ENCODE measurements around the gene ITGB2.

ITGB2 gene

DNA sequence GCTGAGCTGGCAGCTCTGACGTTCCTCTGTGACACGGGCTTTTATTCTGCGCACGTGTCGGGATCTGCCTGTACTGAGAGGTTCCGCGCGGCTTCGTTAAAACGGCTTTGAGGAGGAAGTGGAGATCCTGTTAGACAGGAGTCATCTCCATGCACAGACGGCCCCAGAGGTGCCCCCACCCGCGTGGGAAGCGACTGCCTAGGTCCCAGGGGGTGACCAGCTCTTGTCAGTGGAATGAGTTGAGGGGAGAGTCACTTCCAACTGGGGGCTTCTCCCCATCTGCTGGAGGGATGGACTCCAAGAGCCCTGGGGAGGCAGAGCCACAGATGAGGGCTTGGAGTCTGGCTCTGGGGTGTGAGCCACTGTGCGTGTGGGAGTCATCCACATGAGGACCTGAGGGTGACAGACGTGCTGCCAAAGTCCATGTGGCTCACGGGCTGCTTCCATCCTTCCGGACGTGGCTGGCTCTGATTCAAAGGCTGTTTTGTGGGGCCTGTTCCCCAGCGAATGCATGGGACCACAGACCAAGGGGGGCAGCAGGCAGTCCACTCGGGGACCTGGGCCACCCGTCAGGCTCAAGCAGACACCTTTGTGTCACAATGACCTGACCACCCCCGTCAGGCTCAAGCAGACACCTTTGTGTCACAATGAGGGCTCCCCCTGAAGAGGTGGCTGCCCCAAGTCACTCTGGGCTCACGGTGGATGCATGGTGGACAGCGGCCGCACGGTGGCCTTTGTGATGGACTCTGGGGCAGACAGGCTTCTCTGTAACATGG, 74.0 kb downstream of the ITGB2 start:
- H3K4me1 ChIP-seq (ENCODE audit: control insufficient read depth, insufficient read depth, low read length, poor library complexity, severe bottlenecking) = peaks cover 16% of the 10 kb centered on the region

DNA sequence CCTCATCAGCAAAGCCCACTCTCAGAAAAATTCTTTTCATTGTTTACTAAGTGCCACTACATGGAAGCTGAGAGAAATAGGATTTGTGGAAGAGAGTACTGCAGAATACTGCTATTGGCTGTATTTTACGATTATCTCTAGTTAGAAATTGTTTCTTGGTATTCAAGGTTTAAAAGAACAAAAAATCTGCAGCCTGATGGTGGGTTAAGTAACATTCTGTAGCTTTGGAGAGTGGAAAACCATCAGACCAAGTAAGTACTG, 74.5 kb downstream of the ITGB2 start:
- DNase-seq = no peak
- H3K4me1 ChIP-seq (ENCODE audit: control insufficient read depth, insufficient read depth, low read length, poor library complexity, severe bottlenecking) = peaks cover 16% of the 10 kb centered on the region
- peaks cover 17% of the 10 kb centered on the region for H3K36me3 ChIP-seq (ENCODE audit: control insufficient read depth, insufficient read depth, low read length)
- peak overlapping the region; percentile 11 for H3K27ac ChIP-seq (ENCODE audit: insufficient read depth, low read length, poor library complexity, severe bottlenecking)
- H3K4me3 ChIP-seq (ENCODE audit: insufficient read depth, low read depth, low read length, poor library complexity, severe bottlenecking) = peak overlapping the region; percentile 45
- H3K27me3 ChIP-seq (replicated peaks; ENCODE audit: control insufficient read depth, insufficient read depth, low read length, poor library complexity, severe bottlenecking) = no peaks in the 10 kb centered on the region
- H3K9me3 ChIP-seq (ENCODE audit: control insufficient read depth, low read length) = no peaks in the 10 kb centered on the region

More for the DNA sequence above, 74.0 kb downstream of the ITGB2 start:
- Histone ChIP-seq H3K36me3 (ENCODE audit: control insufficient read depth, insufficient read depth, low read length) (peaks cover 17% of the 10 kb centered on the region), H3K27ac (ENCODE audit: insufficient read depth, low read length, poor library complexity, severe bottlenecking) (no peak overlapping the region), H3K9me3 (ENCODE audit: control insufficient read depth, low read length) (no peaks in the 10 kb centered on the region), H3K4me3 (ENCODE audit: insufficient read depth, low read depth, low read length, poor library complexity, severe bottlenecking) (no peak overlapping the region), H3K27me3 (replicated peaks; ENCODE audit: control insufficient read depth, insufficient read depth, low read length, poor library complexity, severe bottlenecking) (no peaks in the 10 kb centered on the region)
- DNase-seq = no peak

DNA sequence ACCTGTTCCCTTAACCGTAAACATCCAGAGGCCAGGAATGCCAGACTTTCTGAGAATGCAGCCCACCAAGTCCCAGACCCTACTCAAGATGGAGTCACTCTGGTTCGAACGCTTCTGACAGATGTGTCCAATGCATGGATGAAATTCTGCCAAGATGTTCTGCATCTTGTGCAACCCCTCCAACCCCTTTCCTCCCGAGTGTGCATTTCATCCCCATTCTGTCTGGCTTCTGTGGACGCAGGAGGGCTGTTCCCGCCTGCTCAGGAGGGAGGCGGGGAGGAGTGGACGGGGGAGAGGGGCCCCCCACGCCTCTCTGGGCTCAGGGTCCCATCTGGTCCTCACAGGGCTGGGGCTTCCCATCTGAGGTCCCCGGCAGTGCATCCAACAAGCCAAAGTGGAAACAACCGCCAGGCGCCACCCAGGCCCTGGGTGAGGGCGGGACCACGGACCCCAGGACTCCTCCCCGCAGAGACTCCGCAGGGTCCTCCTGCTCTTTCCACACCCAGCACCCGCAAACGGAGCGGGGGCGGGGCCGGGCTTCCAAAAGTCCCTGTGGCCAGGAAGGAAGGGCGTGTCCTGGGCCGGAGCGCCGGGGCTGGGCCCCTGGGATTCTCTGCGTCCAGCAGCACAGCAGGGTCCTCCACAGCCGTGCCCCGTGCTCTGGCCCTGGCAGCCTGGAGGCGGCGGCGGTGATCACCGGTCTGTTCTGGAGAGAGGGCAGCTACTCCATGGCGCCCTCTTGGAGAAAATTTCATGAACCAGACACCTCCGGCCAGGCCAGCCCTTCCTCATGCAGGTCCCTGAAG, 75.1 kb downstream of the ITGB2 start:
- H3K4me1 ChIP-seq (ENCODE audit: control insufficient read depth, insufficient read depth, low read length, poor library complexity, severe bottlenecking) = peaks cover 16% of the 10 kb centered on the region
- peak overlapping the region; percentile 11 for H3K27ac ChIP-seq (ENCODE audit: insufficient read depth, low read length, poor library complexity, severe bottlenecking)
- H3K36me3 ChIP-seq (ENCODE audit: control insufficient read depth, insufficient read depth, low read length) = peaks cover 16% of the 10 kb centered on the region
- DNase-seq = peak; percentile 18 to 40 (median 24)
- no peaks in the 10 kb centered on the region for H3K9me3 ChIP-seq (ENCODE audit: control insufficient read depth, low read length)
- H3K4me3 ChIP-seq (ENCODE audit: insufficient read depth, low read depth, low read length, poor library complexity, severe bottlenecking) = peak overlapping the region; percentile 45
- no peaks in the 10 kb centered on the region for H3K27me3 ChIP-seq (replicated peaks; ENCODE audit: control insufficient read depth, insufficient read depth, low read length, poor library complexity, severe bottlenecking)

DNA sequence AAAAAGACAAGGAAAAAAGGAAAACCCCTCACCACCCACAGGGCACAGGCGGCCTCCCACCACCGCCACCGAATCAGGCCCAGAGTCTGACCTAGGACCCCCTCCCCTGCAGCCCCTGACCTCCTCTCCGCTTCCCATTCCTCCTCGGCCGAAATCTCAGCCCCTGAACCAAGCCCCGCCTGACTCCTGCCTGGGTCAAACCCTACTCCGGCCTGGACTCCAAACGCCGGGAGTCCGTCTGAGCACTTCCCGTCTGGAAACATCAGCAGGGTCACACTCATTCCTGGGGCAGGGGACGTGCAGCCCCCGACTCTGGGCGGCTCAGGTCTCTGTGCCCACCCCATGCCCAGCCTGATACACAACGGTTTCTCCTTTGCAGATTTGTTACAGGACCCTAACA, 76.4 kb downstream of the ITGB2 start:
- H3K4me1 ChIP-seq (ENCODE audit: control insufficient read depth, insufficient read depth, low read length, poor library complexity, severe bottlenecking) = peaks cover 16% of the 10 kb centered on the region
- no peaks in the 10 kb centered on the region for H3K9me3 ChIP-seq (ENCODE audit: control insufficient read depth, low read length)
- no peak for DNase-seq
- no peaks in the 10 kb centered on the region for H3K27me3 ChIP-seq (replicated peaks; ENCODE audit: control insufficient read depth, insufficient read depth, low read length, poor library complexity, severe bottlenecking)
- no peak overlapping the region for H3K27ac ChIP-seq (ENCODE audit: insufficient read depth, low read length, poor library complexity, severe bottlenecking)
- H3K4me3 ChIP-seq (ENCODE audit: insufficient read depth, low read depth, low read length, poor library complexity, severe bottlenecking) = no peak overlapping the region
- peaks cover 2% of the 10 kb centered on the region for H3K36me3 ChIP-seq (ENCODE audit: control insufficient read depth, insufficient read depth, low read length)

DNA sequence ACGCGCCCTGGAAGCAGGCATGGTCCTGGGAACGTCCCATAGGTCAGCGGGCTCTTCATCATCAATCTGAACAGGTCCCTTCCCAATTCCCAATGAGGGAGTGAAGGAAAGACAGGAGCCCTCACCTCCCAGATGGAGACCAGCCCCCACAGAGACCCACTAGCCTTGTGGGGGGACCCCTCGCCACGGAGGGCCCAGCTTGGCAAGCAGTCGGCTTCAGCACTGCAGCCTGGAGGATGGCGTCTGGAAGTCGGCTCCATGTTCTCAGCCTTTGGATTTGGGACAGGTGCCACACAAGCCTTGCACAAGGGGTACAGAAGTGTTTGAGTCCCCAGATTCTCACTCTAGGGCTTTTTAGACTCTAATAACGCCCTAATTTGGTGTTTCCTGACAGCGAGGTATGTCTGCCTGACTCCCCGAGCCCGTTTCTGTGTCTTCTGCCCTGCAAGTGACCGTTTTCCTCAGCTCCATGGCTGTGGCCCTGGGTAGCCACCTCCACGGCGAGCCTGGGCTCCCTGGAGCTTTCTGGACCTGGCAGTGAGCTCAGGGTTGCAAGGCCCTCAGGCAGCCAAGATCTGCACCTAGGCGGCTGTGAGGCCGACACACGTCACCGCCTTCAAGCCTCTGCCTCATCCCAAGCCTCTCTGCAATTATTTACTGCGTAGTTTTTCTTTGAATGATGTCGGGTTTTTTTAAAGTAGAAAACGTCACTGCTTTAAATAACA, 77.8 kb downstream of the ITGB2 start:
- DNase-seq = no peak

DNA sequence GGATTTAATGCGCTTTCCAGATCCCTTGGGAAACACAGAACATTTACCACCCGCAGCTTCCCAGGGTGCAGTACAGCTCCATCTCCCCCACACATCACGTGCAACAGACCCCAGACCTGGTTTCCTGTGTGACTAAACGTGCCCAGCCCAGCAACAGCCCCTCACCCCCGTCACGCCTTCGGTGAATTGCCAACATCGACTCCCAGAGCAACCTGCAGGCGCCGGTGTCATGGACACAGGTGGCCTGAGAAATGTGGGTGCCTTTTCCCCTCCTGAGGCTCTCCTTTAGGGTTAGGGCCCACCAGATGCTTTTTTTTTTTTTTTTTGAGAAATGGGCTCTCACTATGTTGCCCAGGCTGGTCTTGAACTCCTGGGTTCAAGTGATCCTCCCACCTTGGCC, 78.6 kb downstream of the ITGB2 start:
- Histone ChIP-seq H3K9me3 (ENCODE audit: control insufficient read depth, low read length) (no peaks in the 10 kb centered on the region), H3K4me1 (ENCODE audit: control insufficient read depth, insufficient read depth, low read length, poor library complexity, severe bottlenecking) (peaks cover 16% of the 10 kb centered on the region), H3K4me3 (ENCODE audit: insufficient read depth, low read depth, low read length, poor library complexity, severe bottlenecking) (no peak overlapping the region), H3K27ac (ENCODE audit: insufficient read depth, low read length, poor library complexity, severe bottlenecking) (no peak overlapping the region), H3K27me3 (replicated peaks; ENCODE audit: control insufficient read depth, insufficient read depth, low read length, poor library complexity, severe bottlenecking) (no peaks in the 10 kb centered on the region), H3K36me3 (ENCODE audit: control insufficient read depth, insufficient read depth, low read length) (no peaks in the 10 kb centered on the region)
- no peak for DNase-seq

More for the DNA sequence above, 77.8 kb downstream of the ITGB2 start:
- no peaks in the 10 kb centered on the region for H3K36me3 ChIP-seq (ENCODE audit: control insufficient read depth, insufficient read depth, low read length)
- H3K4me3 ChIP-seq (ENCODE audit: insufficient read depth, low read depth, low read length, poor library complexity, severe bottlenecking) = no peak overlapping the region
- H3K27ac ChIP-seq (ENCODE audit: insufficient read depth, low read length, poor library complexity, severe bottlenecking) = no peak overlapping the region
- no peaks in the 10 kb centered on the region for H3K9me3 ChIP-seq (ENCODE audit: control insufficient read depth, low read length)
- H3K27me3 ChIP-seq (replicated peaks; ENCODE audit: control insufficient read depth, insufficient read depth, low read length, poor library complexity, severe bottlenecking) = no peaks in the 10 kb centered on the region
- peaks cover 16% of the 10 kb centered on the region for H3K4me1 ChIP-seq (ENCODE audit: control insufficient read depth, insufficient read depth, low read length, poor library complexity, severe bottlenecking)

DNA sequence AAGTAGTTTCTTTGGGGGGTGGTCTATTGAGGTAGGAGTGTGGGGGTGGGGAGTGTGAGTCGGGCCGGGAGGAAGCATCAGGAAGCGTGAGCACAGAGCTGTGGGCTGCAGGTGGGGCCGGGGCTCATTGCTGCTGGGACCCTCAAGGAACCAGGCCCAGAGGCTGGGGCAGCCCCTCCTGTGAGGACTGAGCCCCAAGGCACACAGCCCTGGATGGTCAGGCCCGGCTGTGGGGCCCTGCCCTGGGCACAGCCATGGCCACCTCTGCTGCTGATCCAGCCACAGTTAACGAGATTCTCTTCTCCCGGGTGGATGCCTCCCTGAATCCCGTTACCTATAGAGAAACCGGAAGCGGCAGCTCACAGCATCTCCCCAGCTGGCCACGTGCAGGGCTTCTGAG, 79.9 kb downstream of the ITGB2 start:
- DNase-seq = no peak
- no peaks in the 10 kb centered on the region for H3K27me3 ChIP-seq (replicated peaks; ENCODE audit: control insufficient read depth, insufficient read depth, low read length, poor library complexity, severe bottlenecking)
- no peaks in the 10 kb centered on the region for H3K36me3 ChIP-seq (ENCODE audit: control insufficient read depth, insufficient read depth, low read length)
- no peak overlapping the region for H3K4me3 ChIP-seq (ENCODE audit: insufficient read depth, low read depth, low read length, poor library complexity, severe bottlenecking)
- H3K4me1 ChIP-seq (ENCODE audit: control insufficient read depth, insufficient read depth, low read length, poor library complexity, severe bottlenecking) = peaks cover 7% of the 10 kb centered on the region
- no peak overlapping the region for H3K27ac ChIP-seq (ENCODE audit: insufficient read depth, low read length, poor library complexity, severe bottlenecking)
- no peaks in the 10 kb centered on the region for H3K9me3 ChIP-seq (ENCODE audit: control insufficient read depth, low read length)

DNA sequence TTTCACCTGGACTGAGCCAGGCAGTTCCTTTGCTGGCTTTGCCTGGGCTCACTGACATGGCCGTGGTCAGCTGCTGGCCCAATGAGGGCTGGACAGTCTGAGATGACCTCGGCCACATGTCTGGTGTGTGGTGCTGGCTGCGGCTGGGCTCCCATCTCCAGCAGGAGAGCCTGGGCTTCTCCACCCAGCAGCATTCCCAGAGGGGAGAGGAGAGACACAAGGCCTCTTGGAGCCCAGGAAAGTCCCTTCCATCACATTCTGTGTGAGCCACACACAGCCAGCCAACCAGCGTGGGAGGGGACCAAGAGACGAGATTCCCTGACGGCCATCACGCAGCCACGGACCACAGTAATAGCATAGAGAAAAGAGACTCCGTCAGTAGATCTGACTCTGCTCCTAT, 81.7 kb downstream of the ITGB2 start:
- Histone ChIP-seq H3K4me1 (ENCODE audit: control insufficient read depth, insufficient read depth, low read length, poor library complexity, severe bottlenecking) (no peaks in the 10 kb centered on the region), H3K4me3 (ENCODE audit: insufficient read depth, low read depth, low read length, poor library complexity, severe bottlenecking) (no peak overlapping the region), H3K27ac (ENCODE audit: insufficient read depth, low read length, poor library complexity, severe bottlenecking) (no peak overlapping the region), H3K27me3 (replicated peaks; ENCODE audit: control insufficient read depth, insufficient read depth, low read length, poor library complexity, severe bottlenecking) (no peaks in the 10 kb centered on the region), H3K9me3 (ENCODE audit: control insufficient read depth, low read length) (no peaks in the 10 kb centered on the region), H3K36me3 (ENCODE audit: control insufficient read depth, insufficient read depth, low read length) (no peaks in the 10 kb centered on the region)
- DNase-seq = no peak

DNA sequence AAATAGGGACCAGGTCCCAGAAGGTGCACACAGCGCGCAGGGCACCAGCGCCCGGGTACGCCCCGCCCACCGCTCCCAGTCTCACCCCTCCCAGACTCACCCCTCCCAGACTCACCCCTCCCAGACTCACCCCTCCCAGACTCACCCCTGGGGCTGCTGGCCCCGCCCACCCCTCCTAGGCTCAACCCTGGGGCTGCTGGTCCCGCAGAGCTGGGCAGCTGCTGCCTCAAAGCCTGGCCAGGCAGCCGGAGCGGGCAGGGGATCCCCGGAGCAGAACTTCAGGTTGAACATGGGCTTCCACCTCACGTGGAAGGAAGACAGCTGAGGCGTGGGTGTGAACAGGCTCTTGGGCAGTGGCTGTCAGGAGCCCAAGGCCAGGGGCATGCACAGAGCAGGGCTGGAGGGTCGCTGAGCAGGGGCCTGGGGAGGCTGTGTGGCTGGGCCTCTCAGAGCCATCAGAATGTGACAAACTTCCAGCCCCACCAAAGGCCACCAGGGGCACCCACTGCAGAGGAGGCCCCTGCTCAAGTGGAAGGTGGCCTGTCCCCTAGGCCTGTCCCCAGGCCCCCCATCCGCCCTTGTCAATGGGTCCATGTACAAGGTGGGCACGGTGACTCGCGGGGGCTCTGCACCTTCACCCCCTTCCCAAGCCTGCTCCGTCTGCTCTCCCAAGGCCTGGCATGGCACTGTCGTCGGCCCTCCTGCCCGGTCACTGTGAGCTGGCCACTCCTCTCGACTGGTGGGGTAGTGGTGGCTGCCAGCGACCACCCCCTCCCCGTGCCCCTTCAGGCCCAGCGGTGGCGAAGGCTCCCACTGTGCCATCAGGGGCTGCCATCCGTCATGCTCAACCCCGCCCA, 82.4 kb downstream of the ITGB2 start:
- H3K4me1 ChIP-seq (ENCODE audit: control insufficient read depth, insufficient read depth, low read length, poor library complexity, severe bottlenecking) = no peaks in the 10 kb centered on the region
- H3K36me3 ChIP-seq (ENCODE audit: control insufficient read depth, insufficient read depth, low read length) = no peaks in the 10 kb centered on the region
- no peaks in the 10 kb centered on the region for H3K9me3 ChIP-seq (ENCODE audit: control insufficient read depth, low read length)
- H3K27me3 ChIP-seq (replicated peaks; ENCODE audit: control insufficient read depth, insufficient read depth, low read length, poor library complexity, severe bottlenecking) = no peaks in the 10 kb centered on the region
- H3K27ac ChIP-seq (ENCODE audit: insufficient read depth, low read length, poor library complexity, severe bottlenecking) = no peak overlapping the region
- DNase-seq = no peak
- no peak overlapping the region for H3K4me3 ChIP-seq (ENCODE audit: insufficient read depth, low read depth, low read length, poor library complexity, severe bottlenecking)
